Left forelimb (tissue), 1 donor: ENCODE data around the gene ALDH3B1.

Experiments
- DNase-seq: peaks from one replicate; pipeline ENCODE4 v3.0.0-alpha.2; 2018; ENCODE audit warnings: low spot score

The ALDH3B1 gene

DNA sequence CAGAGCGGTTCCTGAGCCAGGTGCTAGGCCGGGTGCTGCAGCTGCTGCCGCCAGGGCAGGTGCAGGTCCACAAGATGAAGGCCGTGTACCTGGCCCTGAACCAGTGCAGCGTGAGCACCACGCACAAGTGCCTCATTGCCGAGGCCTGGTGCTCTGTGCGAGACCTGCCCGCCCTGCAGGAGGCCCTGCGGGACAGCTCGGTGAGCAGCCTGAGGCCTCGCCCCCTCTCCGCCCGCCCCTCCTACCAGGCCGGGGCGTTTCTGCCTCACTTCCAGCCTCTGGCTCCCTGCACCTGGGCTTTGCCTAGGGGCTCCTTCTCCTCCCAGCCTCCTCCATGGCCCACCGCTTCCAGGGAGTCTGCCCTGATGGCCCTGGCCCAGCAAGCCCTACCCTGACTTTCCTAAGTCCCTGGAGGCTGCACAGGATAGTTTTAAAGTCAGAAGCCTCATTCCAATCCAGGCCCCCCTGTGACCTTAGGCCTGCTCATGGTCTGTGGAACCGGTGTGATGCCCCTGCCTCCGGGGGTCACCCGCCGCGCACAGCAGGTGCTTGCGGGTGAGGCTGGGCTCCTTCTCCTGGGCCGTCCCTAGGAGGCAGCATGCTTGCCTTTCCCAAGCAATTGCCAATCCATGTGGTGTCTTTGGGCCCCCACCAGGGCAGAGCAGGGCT is 34.2 kb downstream of the ALDH3B1 start:
- no peak for DNase-seq

- no peak for DNase-seq
Measured at GRCh38 chr11:68044898-68045351, 34.8 kb downstream of the ALDH3B1 start.

DNA sequence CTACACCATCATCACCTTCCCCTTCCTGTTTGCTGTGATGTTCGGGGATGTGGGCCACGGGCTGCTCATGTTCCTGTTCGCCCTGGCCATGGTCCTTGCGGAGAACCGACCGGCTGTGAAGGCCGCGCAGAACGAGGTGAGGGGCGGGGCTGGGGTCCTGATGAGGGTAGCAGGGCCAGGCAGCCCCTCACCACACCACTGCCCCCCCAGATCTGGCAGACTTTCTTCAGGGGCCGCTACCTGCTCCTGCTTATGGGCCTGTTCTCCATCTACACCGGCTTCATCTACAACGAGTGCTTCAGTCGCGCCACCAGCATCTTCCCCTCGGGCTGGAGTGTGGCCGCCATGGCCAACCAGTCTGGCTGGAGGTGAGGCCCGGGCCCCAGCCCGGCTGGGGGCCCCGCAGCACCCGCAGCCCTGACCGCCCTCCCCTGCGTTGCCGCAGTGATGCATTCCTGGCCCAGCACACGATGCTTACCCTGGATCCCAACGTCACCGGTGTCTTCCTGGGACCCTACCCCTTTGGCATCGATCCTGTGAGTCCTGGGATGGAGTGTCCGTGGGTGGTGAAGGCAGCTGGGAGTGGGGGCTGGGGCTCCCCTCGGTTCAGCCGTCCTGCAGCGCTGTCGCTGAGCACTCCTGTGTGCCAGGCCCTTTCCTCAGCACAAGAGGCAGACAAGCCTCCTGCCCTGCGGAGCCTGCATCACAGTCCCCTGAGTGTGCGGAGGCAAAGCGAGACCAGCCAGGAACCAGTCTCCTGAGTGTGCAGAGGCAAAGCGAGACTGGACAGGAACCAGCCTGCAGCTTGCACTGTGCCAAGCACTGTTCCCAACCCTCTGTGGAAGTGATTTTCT is 37.5 kb downstream of the ALDH3B1 start:
- DNase-seq, result no peak

- no peak for DNase-seq
Measured at GRCh38 chr11:68048681-68049508, 38.8 kb downstream of the ALDH3B1 start.

GRCh38 chr11:68049509-68050370 is 39.6 kb downstream of the ALDH3B1 start:
- DNase-seq, result no peak

- DNase-seq, result no peak
Measured at GRCh38 chr11:68050371-68050841, 40.3 kb downstream of the ALDH3B1 start.

DNA sequence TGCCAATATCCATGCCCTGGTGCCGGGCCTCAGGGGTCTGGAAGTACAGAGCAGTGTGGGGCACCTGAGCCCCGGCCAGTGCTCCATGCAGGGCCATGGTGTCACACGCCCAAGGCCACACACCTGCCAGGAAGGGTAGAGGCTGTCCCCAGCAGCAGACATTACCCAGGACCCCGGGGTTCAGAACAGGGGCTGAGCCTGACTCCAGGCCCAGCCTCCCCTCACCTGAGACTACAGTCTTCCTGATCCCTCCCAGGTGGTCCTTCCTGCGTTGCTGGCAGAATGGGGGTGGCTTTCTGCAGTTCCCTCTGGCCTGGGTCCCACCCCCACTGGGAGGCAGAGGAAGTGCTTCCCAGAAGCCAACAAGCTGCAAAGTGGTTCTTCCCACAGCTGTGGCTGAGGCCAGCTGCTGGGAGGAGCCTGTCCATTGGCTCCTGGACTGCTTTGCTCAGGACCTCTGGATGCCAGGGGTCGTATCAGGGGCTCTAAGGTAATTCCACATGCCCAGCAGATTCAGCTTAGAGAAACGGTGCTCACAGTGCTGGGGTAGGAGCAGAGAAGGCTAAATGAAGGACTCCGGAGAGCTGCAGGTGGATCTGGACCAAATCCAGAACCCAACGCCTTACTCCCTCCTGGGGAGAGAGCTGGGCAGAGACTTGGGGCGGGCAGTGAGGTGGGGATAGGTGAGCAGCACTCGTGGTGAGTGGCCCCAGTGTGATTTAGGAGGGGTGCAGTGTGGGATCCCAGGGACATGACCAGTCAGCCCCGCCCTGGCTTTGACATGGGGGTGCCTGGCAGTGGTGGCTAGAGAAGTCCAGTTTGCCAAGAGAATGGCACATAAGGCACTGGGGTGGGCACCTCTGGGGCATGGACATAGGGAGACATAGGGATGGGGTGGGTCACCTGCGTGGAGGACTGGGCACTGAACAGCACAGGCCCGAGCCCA is 41.3 kb downstream of the ALDH3B1 start:
- DNase-seq, result no peak

DNA sequence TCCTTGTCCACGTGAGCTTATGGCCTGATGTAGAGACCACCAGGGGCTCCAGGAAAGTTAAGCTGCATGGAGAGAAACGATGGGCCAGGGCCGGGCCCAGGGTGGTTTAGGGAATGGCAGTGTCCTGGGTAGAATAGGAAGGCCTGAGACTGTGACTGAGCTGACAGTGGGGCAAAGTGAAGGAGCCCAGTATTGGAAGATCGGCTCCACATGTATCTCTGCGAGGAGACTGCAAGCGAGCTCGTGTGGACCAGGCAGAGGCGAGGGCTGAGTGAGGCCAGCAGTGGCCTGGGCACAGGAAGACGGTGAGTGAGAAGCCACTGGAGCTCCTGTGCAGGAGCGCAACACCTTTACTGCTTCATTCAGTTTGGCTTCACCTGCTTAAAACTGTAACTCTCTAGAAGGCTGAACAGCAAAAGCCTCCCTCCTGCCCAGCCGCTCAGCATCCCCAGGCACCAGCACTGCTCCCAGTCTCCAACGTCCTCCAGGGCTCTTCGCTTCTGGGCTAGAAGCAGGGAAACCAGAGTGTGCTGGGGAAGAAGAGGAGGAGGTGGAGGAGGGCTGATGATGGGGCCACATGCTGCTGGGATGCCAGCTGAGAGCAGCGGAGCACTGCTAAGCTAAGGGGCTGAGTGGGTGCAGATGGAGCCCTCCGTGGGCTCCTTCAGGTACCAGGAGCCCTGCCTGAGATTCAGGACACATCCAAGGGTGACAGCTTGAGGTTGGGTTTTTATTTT is 42.2 kb downstream of the ALDH3B1 start:
- DNase-seq, result no peak

DNA sequence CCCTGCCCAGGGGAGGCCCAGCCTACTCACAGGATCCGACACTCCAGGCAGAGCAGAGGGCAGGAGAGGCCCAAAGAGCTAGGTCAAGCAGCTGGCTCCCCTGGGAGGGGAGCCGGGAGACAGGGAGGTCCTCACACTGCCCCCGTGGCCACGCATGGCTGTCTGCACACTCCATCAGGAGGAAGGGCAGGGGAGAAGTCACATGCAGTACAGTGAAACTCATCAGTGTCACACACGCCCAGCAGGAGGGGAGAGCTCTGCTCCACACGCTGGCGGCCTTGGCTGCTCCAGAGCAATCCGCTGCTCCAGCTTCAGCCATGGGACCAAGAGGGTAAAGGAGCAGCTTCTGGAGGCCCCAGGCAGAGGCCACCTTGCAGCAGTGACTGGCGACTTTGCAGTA is 43.0 kb downstream of the ALDH3B1 start:
- no peak for DNase-seq

DNA sequence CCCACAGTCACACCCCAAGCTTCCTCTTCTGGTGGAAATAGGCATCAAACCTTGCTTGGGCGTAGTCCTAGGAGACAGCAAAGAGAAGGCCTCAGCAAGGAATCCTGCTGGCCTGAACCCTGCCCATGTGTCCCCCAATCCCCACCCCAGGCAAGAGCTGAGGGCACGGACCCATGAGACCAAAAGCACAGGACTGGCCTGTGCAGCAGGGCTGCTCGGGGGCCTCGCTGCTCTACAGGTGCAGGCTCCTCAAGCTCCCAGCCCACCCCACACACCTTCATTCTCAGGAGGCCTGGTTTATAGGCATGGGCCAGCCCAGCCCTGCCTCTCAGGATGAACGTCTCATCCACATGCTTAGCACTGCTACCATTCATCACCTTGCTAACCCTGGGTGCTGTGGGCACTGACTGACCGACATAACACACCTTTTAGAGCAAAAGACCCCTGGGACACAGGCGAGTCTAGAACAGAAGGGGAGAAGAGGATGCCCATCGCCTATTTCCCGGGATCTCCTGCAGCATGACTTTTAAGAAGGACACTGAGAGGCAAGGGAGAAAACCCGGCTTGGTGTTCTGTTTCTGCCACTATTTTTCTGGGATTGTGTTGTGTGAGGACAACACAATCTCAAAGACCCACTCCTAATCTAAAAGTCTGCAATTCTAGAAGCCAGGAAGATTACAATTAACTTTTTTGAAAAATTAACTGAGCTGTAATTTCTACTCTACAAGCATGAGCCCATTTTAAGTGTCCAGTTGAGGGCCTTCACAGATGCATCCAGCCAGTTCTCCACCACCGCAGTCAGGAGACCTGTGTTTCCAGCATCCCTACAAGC is 44.1 kb downstream of the ALDH3B1 start:
- DNase-seq, result no peak

DNA sequence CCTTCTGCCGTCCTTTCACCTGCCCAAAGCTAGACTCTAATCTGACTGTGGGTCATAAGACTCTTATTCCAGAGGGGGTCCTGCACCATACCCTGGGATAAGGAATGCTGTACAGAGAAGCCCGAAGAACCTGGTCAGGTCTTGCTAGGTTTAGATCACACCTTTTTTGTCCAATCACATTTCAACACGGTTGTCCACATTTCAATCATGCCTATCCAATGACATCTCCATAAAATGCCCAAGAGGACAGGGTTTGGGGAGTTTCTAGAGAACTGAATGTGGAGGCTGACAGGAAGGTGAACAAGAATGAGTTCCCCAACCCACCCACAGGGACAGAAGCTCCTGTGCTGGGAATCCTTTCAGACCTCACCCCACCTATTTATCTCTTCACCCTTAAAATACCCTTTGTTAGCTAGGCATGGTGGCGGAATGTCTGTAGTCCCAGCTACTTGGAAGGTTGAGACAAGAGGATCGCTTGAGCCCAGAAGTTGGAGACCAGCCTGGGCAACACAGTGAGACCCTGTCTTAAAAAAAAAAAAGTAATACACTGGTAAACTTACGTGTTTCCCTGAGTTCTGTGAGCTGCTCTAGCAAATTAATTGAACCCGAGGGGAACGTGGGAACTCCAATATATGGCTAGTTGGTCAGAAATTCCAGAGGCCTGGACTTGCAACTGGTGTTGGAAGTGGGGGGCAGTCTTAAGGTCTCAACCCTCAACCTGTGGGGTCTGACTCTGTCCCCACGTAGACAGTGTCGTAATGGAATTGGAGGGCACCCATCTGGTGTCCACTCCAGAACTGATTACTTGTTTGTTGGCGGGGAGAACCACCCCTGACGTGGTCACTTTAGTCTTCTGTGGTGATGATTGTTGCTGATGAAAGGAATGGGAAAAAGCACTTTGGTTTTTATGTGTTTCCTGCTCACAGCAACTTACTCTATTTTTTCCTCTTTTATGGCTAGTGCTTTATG is 46.5 kb downstream of the ALDH3B1 start:
- no peak for DNase-seq

GRCh38 chr11:68057807-68058206 is 47.7 kb downstream of the ALDH3B1 start:
- DNase-seq, result no peak

GRCh38 chr11:68061508-68061907 is 51.4 kb downstream of the ALDH3B1 start:
- DNase-seq, result no peak

GRCh38 chr11:68064926-68065325 is 54.8 kb downstream of the ALDH3B1 start:
- no peak for DNase-seq

- no peak for DNase-seq
Measured at GRCh38 chr11:68065841-68066240, 55.7 kb downstream of the ALDH3B1 start.

GRCh38 chr11:68066742-68067141 is 56.6 kb downstream of the ALDH3B1 start:
- DNase-seq, result peak; percentile 28

DNA sequence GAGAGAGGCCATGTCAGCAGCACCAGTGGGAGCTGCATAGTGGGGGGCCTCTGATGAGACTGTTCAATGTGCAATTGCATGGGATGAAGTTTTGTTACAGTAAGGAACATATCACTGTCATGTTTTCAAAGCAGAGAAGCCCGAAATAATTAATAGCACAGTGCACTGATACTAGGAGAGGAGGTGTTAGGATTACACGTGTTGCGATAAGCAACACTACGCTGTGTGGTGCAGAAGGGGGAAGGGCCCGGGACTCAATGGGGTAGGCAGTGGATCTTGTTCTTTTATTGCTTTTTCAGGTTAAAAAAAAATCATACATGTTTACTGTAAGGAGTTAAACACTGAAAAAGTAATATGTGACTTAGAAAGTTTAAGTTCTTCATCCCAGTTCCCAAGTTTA is 57.9 kb downstream of the ALDH3B1 start:
- DNase-seq, result peak; percentile 3
